Medulla oblongata (tissue), 1 donor: Measurements from ENCODE around the gene SCAMP5.

Experiments
- DNase-seq: peaks from one replicate; pipeline ENCODE4 v3.0.0-alpha.2; 2015; ENCODE audit errors: extremely low spot score

SCAMP5 gene

DNA sequence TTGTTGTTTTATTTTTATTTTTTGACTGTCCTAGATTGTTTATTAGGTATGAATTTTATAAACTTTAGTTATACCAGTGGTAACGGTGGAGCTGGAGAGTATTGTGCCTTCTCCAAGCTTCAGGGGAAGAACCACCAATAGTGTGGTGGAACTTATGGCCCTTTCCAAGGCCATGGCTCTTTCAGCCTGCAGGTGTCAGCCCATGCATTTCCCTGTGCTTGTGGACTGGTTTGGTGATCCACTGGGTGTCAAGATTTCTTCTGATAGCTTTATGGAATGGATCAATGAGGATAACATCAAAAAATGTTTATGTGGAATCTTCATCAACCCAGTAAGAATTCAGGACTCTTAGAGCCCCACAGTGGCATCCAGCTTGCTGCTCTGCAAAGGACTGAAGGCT is 19.2 kb upstream of the SCAMP5 start:
- no peak for DNase-seq

DNA sequence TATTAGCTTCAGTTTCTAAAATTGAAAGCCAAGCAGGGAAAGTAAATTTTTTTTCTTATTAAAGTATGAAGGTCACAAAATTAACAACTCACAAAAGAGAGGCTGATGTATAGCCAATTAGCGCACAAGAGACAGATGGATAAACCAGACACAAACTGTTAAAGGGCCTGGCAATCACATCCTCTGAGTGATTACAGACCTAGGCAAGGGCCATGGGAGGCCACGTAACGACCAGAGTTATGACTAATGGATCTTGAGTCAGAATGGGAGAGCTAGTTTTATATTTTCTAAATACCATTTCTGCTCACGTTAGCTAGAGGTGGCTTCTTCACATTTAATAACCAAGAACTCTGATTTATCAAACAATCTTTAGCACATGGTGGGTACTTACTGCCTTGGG is 17.8 kb upstream of the SCAMP5 start:
- no peak for DNase-seq

DNA sequence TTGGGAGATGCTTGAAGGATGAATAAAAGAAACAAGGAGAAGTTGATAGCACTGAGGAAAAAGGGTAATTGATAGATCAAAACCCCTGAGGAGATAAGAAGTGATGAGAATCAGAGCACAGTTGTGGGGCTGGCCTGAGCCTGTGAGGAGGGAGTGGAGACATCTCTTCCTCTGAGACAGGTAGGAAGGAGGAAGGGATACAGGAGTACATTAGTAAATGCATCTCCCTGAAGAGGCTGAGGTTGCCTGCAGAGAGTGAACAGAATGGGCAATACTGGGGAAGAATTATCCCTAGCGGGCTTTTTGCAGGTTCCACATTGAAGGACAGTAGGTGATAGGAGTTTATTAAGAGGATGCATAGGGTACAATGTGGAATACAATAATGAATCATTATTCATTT is 17.3 kb upstream of the SCAMP5 start:
- DNase-seq, result no peak

- peak; percentile 58 for DNase-seq
Measured at GRCh38 chr15:74978503-74978902, 16.9 kb upstream of the SCAMP5 start.

- no peak for DNase-seq
Measured at GRCh38 chr15:74982183-74982582, 13.2 kb upstream of the SCAMP5 start.

- DNase-seq, result no peak
Measured at GRCh38 chr15:74983725-74984231, 11.6 kb upstream of the SCAMP5 start.

DNA sequence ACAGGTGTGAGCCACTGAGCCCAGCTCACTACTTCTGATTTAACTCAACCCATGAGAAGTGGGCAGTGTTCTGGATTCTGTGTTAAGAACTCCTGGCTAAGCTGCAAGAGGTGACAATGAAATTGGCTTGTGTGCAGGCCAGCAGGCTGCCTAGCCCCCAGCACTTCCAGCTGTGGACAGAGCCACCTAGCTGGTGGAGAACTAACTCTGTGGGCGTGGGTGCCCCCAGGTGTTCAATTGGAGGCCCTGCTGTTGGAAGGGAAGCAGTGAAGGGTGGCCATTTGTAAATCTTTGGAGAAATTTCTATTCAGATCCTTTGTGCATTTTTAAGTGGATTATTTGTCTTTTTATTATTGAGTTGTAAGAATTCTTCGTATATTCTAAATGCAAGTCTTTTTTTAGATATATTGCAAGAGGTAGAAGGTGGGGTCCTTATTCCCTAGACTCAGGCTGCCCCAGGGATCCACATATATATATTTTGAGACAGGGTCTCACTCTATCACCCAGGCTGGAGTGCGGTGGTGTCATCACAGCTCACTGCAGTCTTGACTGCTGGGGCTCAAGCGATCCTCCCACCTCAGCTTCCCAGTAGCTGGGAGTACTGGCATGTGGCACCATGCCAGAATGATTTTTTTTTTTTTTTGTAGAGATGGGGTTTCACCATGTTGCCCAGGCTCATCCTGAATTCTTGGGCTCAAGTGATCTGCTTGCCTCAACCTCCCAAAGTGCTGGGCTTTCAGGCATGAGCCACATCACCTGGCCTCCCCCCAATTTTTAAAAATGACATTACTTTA is 7.2 kb upstream of the SCAMP5 start:
- no peak for DNase-seq

DNA sequence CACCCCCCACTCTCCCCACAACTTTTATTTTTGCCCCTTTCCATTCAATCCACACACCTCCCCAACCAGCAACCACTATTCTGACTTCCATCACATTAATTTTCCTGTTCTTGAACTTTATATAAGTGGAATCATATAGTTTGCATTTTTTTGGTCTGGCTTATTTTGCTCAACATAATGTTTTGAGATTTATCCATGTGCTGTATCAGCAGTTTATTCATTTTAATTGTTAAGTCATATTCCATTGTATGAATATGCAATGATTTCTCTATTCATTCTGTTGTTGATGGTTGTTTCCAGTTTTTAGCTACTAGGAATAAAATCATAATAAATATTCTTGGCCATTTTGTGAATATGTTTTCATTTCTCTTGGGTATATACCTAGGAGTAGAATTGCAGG is 5.8 kb upstream of the SCAMP5 start:
- DNase-seq, result no peak

DNA sequence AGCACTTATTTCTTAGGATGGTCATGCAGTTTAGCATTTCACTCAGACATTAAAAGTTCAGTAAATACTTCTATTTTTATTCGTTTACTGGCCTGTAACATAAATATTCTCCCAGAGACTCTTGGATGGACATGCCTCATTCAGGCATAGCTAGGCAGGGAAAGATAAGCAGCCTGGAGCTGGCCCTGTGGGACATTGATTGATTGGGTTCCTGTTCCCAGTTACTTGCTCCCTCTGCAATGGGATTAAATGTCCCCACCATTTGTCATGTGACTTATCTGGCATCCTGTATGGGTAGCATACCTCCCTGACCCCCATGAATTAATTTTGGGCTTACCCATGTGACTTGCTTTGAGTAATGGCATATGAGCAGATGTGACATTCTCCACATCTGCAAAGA is 2.7 kb upstream of the SCAMP5 start:
- DNase-seq, result no peak

- DNase-seq, result peak; percentile 68
Measured at GRCh38 chr15:74994236-74994635, 1.1 kb upstream of the SCAMP5 start.

DNA sequence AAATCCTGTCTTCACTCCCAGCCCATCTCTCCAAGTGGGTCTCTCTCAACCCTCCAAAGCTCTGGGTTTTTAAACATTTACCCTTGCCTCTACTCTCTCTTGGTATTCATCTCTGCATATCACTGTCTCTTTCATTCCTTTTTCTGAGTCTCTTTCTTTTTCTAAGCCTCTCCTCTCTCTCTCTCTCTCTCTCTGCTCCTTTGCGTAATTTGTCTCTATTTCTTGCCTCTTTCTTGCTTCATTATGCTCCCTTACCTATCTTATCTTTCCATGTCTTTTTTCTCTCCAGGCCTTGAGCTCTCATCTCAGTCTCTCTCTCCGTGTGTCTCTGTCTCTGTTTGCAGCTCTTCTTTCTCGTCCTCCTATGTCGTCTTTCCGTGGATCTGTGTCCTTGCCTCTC is 678 bp upstream of the SCAMP5 start:
- peak; percentile 8 for DNase-seq

DNA sequence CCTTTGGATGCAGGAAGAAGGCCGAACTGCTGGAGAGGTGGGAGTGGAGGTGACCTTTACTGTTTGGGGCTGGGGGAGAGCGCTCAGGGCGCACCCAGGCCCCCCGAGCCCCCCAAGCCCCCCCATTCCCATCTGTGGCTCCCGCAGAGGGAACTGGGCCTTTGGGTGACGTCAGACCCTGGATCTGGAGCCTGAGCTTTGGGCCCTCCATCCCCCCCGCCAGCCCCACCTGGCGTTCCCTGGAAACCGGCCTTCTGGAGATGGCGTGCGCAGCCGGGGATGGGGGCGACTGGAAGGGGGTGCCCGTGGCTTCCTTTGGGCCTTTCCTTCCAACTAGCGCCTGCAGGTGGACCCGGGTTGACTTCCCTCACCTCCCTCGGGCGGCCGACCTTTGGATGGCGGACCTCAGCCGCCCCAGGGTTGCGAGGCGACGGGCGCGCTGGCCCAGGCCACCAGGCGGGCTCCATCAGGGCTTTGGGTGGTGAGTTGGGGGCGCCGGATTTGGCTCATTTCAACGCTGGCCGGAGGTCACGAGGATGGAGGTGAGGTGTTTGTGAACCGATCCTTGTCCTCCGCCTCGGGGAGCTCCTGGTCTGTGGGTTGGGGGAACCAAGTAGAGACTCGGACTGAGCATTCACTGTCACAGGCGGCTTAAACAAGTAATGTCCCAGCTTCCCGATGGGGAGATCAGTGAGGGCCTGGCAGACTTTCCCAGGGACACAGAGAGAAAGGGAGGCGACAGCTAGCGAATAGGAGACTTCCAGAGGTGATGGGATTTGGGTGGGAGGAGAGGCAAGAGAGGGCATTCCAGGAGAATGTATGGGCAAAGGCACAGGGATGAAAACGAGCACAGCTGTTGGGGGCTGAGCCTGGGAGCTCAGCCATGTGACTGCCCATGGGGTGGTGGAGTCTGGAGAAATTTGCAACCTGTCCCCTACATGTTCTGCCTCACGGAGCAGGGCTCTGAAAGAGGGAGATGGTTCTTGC is 709 bp downstream of the SCAMP5 start:
- DNase-seq, result peak; percentile 42

DNA sequence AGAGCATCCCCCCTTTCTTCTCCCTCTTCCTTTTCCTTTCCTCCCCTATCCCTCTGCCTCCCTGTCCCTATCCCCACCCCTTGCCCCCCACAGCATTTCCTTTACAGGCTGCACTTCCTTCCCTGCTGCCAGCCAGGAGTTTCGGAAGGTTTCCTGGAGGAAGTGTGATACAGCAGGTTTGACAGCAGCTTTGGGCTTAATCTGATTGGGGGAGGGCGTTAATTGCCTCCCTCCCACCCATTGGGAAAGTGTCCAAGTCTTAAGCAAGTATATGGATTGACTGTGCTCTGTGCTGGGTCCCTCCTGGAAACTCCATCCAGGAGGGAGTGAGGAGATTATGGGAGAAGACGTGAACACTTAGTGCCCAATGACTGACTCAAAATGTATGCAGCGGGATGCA is 1.8 kb downstream of the SCAMP5 start:
- DNase-seq, result no peak

- DNase-seq, result no peak
Measured at GRCh38 chr15:74997543-74997942, 2.2 kb downstream of the SCAMP5 start.

DNA sequence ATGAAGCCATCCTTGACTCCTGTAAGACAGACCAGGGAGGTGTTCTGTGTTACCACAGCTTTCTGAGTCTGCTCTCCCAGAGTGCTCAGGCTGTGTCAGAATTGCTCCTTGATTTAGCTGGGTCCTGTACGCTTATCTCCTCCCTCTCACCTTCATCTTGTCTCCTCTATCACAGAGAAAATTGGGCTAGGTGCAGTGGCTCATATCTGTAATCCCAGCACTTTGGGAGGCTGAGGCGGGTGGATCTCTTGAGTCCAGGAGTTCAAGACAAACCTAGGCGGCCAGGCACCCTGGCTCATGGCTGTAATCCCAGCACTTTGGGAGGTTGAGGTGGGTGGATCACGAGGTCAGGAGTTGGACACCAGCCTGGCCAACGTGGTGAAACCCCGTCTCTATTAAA is 5.9 kb downstream of the SCAMP5 start:
- DNase-seq, result no peak

DNA sequence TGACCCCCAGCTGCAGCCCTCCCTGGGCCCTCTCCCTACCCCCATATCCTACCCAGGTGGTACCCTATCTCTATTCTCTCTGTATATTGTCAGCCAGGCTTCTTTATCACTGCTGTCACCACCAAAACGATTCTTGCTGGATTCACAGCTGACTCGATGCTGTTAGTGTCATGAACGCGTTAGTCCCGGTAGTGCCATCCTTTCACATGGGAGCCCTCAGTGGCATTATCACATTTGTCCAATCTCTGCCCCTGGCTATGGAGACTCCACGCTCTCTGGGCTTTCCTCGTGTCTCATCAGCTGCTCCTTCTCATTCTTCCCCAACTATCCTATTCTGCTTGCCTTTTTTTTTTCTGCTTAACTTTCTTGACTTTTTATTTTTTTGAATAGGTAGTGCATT is 7.0 kb downstream of the SCAMP5 start:
- no peak for DNase-seq

DNA sequence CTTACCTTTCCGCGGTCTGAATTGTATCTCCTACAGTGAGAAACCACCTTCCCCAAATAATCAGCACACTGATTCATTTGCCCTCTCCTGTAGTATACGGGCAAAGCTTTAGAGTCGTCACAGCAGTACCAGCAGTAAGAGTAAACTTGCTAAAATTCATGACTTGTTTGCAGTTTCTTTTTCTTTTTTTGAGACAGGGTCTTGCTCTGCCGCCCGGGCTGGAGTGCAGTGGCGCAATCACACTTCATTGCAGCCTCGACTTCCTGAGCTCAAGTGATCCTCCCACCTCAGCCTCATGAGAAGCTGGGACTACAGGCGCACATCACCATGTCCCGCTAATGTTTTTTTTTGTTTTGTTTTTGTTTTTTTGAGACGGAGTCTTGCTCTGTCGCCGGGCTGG is 11.9 kb downstream of the SCAMP5 start:
- DNase-seq, result no peak

GRCh38 chr15:75008221-75008625 is 12.9 kb downstream of the SCAMP5 start:
- DNase-seq, result no peak

- DNase-seq, result no peak
Measured at GRCh38 chr15:75008629-75009326, 13.4 kb downstream of the SCAMP5 start.

DNA sequence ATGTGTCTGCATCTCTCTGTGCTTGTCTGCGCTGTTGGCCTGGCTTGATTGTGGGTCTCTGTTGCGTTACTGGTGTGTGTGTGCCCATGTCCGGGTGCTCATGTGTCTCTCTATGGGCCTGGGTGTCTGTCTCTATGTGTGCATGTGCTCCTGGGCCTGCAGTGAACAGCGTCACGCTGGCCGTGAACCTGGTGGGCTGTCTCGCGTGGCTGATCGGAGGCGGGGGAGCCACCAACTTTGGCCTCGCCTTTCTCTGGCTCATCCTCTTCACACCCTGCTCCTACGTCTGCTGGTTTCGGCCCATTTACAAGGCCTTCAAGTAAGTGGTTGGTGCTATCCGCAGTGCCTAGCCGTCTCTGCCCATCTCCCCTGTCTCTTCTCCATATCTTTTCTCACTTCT is 21.1 kb downstream of the SCAMP5 start:
- no peak for DNase-seq

DNA sequence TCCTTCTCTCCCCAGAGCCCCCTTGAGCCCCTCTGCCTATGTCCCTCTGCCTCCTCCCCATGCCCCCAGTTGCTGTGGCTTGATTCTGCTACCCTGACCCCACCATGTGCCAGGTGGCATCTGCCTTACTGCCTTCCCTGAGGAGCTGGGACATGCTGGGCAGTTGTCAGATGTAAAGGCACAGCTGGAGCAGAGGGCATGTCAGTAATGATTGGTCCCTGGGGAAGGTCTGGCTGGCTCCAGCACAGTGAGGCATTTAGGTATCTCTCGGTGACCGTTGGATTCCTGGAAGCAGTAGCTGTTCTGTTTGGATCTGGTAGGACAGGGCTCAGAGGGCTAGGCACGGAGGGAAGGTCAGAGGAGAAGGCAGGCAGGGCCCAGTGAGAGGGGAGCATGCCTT is 24.6 kb downstream of the SCAMP5 start:
- DNase-seq, result no peak

DNA sequence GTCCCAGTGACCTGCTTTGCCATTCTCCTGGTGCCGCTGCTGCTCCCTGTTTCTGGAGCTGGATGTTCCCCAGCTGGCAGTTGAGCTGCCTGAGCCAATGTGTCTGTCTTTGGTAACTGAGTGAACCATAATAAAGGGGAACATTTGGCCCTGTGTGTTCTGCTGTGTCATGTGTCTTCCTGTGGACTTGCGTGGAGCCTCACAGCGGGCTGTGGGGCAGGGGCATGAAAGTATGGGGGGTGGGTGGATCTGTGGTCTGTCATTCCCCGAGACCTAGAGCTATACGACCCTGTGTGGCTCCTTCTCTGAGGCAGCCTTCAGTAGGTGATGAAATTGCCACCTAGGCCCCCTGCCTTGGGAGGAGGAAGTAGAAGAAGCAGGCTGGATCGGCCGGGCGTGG is 26.0 kb downstream of the SCAMP5 start:
- DNase-seq, result no peak
